ENCODE data around the gene STK32B.

DNA sequence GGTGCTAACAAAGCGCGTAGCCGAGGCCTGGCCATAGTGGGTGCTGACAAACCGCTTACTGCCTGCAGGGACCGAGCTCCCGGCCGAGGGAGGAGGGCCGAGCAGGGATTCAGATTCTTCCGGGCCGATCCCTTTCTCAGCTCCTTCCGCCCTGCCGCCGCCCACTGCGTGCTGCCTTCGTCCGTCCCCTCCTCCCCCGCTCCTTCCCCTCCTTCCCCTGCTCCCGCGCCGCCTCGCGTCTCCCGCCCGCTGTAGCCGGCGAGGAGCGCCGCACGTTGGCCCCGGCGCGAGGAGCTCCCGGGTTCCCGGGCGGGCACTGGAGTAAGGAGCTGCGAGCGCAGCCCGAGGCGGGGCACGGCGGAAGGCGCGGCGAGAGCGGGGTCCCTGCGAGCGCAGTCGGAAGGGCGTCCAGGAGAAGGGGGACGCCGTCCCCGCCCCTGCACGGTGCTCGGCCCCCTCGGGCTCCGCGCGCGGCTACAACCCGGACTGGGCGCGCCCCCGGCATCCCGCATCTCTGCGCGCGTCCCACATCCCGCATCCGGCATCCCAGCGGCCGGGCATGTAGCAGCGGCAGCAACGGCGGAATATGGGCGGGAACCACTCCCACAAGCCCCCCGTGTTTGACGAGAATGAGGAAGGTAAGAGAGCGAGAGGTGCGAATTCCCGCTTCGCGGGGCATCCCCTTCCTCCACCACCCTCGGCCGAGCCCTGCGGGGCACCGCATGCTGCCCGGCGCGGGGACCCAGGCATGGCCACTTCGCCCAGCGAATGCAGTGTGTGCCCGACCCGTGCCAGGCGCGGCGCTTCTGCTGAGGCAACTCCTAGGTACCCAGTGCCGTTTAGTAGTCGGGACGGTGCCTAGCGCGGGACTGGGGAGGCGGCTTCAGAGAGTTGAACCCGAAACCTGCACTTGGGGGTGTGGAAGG lies at the start of gene STK32B:
- TF ChIP-seq, protein P1, sequence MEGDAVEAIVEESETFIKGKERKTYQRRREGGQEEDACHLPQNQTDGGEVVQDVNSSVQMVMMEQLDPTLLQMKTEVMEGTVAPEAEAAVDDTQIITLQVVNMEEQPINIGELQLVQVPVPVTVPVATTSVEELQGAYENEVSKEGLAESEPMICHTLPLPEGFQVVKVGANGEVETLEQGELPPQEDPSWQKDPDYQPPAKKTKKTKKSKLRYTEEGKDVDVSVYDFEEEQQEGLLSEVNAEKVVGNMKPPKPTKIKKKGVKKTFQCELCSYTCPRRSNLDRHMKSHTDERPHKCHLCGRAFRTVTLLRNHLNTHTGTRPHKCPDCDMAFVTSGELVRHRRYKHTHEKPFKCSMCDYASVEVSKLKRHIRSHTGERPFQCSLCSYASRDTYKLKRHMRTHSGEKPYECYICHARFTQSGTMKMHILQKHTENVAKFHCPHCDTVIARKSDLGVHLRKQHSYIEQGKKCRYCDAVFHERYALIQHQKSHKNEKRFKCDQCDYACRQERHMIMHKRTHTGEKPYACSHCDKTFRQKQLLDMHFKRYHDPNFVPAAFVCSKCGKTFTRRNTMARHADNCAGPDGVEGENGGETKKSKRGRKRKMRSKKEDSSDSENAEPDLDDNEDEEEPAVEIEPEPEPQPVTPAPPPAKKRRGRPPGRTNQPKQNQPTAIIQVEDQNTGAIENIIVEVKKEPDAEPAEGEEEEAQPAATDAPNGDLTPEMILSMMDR (IDR thresholded peaks at IDR 0.05) = no peak
- no peak for TF ChIP-seq POLR2A (IDR thresholded peaks at IDR 0.05)

Measured in heart left ventricle (tissue), 13 donors.